RPMI8226 (cell line): Measurements from ENCODE around the gene FBXW10.
"Not testable (repeated sequence)": the region's sequence is repeated elsewhere in the genome, so short reads cannot be mapped to it uniquely, and the experiment has no call there.

ENCODE experiments used
- DNase-seq: peaks from one replicate; pipeline ENCODE4 v3.0.0-alpha.2; 2015

Gene FBXW10

DNA sequence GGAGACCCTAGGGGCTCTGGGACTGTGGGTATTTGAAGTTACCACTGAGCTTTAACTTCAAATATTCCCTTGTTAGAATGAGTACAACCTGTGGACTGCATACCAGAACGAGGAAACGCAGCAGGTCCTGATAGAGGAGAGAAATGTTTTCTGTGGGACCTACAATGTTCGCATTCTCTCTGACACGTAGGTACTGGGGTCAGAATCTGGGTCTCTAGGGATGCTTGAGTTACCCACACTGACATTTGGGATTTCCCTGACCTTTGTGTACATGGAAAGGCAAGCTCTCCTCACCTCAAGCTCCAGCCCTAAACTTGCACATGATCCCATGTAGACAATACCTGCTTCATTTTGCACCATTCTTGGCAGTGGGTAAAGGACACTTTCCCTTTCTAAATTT lies 12.1 kb downstream of the FBXW10 start:
- not testable (repeated sequence) for DNase-seq

DNA sequence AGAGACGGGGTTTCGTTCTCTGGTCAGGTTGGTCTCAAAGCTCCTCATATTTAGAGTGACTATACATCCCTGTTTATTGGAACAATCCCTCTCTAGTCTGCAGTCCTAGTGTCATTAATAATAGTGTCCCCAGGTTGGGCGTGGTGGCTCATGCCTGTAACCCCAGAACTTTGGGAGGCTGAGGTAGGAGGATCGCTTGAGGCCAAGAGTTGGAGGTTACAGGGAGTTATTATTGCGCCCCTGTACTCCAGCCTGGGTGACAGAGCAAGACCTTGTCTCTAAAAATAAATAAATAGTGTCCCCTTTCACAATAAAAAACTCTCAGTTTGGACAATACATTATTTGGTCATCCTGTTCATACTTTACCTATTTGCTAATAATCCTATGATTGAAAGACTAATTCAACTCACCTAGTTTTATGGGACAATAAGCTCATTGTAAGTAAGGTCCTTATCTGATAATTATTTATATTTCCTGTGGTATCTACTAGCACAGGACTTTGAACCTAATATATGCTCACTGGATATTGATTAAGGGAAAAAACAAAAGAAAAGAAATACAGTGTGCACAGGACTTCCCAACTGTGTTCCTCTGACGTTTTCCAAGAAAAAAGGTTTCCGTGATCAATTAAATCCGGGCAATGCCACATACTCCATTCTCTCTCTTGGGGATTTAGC lies 13.7 kb downstream of the FBXW10 start:
- not testable (repeated sequence) for DNase-seq

DNA sequence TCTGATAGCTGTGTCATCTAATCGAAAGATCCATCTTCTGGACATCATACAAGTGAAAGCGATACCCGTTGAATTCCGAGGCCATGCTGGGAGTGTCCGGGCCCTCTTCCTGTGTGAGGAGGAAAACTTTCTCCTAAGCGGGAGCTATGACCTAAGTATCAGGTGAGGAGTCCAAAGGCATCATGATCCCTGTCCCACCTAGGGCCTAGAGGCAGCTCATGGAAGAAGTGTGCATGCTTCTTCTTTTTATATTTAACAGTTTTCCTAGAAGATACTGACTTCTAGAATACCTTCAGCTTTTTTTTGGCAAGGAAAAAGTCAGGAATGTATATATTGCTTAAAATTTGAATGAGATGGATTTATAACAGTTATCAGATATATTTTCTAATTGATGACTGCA lies 14.5 kb downstream of the FBXW10 start:
- DNase-seq, result not testable (repeated sequence)

DNA sequence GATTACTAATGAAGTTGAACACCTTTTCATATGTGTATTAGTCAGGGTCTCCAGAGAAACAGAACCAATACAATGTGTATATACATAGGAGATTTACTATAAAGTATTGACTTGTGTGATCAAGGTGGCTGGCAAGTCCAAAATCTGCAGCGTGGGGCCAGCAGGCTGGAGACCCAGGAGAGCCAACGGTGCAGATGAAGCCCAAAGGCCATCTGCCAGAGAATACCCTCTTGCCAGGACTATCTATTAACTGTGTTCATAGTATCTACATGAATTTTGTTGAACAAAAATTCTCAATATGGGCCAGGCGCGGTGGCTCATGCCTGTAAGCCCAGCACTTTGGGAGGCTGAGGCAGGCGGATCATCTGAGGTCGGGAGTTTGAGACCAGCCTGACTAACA lies 16.4 kb downstream of the FBXW10 start:
- DNase-seq, result not testable (repeated sequence)

DNA sequence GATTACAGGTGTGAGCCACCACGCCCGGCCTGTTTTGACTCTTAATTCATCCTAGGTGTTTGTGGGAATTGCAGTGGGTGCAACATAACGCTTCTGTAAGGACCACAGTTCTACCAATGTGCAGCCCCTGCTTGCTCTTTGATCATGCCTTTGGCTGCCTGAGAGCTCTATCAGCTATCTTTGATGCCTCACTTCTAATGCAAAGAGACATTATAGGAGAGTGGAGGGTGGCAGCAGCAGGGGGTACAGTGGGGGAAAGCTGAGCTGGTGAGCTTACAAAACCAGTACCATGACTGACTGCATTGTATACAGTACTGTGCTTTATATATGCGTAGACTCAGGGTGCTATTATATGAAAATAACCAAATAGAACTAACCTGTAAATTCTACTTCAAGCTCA lies 26.7 kb downstream of the FBXW10 start:
- not testable (repeated sequence) for DNase-seq

DNA sequence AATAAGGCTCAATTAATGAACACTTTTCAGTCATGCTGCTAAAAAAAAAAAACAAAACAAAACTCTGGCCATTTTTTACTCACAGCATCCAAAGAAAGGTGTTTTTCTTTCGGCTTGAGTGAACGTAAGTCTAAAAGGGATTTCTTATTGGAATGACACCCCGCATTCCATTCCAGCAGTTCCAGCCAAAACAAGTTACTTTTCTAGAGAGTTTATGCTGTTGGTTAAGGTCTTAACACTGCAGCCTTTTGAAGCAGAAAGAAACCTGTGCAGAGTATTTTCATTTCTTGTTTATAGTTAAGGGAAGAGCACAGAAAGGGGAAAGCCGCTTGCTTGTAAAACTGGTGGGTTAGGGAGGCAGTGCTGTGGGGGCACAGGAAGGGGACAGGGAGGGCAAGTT lies 27.2 kb downstream of the FBXW10 start:
- DNase-seq, result not testable (repeated sequence)

DNA sequence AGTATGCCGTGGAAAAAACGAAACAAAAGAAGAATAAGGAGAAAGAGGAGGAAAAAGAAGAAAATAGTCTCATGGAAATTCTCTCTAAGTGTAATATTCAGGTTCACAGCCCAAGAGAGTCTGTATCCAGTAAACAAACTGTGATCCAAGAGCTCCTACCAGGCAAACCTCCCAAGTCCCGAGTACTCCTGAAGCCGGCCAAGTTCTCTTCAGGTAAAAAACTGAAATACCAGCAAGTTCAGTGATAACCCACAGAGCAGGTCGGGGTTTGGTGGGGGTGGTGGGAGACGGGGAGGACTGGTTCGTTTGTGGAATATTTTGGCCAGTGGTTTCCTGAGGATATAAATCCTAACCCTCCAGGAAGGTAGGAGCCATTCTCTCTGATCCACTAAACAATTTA lies 28.6 kb downstream of the FBXW10 start:
- no peak for DNase-seq

DNA sequence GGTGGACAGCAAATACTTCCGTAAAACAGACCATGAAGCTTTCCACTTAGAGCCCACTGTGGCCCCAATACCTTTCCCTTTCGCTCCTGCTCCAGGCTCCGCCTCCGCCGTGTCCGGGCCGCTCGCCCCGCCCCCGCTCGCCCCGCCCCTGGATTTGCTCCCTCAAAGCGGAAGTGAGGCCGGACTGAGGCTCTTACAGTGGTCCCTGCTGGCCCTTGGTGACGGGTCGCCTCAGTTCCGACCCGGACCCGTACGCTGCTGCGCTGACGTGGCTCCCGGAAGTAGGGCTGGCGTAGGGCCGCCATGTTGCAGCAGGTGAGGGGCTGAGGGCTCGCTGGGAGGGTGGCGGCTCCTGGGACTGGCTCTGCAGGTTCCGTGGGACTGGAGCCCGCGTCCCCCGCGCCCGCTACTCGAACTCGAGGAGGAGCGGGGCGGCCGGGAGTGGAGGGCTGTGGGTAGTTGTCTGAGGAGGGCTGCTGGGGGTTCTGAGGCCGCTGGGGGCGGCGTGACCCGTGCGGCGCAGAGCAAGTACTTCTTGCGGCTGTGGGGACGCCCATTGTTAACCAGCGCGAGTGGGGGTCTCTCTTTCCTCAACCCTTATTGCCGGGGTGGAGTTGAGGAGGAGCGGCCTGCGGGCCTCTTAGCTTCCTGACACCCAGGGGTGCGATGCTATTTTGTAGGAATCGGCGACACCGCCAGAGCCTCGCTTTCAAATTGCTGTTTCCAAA lies 37.3 kb downstream of the FBXW10 start, which contains the start of gene TVP23B:
TSS of gene TVP23B (plus strand) at position 193 of the 728 bp plus-strand sequence. CDS start at position 304, 111 bp downstream.
- DNase-seq, result peak; percentile 94

DNA sequence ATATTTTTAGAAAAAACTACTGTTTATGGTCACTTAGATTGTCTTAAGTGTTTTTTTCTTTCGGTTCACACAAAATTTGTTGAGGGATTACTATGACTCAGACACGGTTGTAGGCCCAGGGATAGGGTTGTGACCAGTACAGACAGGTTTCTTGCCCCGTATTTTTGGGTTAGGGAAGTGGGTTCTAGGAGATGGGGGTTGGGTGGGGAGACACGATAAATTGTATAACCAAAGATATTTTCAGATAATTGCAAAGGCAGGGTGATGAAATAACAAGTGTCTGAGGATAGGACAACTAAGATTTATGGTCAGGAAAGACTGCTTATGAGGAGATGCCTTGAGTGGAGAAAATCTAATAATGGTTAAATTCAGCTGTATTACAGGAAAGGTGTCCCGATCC lies 38.0 kb downstream of the FBXW10 start:
- not testable (repeated sequence) for DNase-seq

DNA sequence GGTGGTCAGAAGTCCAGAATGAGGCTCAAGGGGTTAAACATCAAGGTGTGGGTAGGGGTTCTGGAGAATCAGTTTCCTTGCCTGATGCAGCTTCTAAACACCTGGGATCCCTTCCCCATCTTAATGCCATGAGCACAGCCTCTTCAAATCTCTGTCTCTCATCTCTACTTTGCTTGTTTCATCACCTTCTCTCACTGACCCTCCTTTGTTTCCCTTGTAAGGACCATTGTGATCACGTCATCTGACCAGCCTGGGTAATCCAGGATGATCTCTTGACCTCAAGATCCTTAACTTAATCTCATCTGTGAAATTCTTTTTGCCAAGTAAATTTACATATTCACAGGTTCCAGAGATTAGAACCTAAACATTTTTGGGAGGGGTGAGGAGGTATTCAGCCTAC lies 42.1 kb downstream of the FBXW10 start:
- not testable (repeated sequence) for DNase-seq

DNA sequence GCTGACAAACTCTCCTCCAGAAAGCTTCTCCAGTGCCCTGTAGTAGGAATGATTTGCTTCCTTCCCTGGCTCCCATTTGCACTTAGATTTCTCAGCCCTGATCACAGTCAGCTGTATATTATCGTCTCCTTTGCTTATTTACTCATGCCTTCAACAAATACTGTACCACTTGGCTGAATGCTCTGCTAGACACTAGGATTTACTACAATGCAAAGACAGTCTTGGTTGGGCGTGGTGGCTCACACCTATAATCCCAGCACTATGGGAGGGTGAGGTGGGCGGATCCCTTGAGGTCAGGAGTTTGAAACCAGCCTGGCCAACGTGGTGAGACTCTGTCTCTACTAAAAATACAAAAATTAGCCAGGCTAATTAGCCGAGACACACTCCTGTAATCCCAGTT lies 43.0 kb downstream of the FBXW10 start:
- DNase-seq, result not testable (repeated sequence)

DNA sequence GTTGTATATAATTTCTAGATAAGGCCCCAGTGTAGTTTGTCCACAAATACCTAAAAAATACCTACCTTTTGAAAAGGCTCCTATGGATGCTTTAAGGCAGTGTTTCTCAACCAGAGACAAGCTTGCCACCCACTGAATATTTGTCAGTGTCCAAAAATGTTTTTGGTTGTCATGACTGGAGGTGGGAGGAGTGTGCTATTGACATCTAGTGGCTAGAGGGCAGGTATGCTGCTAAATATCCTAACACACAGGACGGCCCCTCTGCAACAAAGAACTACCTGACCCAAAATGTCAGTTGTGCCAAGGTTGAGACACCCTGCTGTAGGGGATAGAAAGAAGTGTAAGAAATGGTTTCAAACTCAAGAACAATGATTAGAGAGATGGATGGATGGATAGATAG lies 47.5 kb downstream of the FBXW10 start:
- not testable (repeated sequence) for DNase-seq

DNA sequence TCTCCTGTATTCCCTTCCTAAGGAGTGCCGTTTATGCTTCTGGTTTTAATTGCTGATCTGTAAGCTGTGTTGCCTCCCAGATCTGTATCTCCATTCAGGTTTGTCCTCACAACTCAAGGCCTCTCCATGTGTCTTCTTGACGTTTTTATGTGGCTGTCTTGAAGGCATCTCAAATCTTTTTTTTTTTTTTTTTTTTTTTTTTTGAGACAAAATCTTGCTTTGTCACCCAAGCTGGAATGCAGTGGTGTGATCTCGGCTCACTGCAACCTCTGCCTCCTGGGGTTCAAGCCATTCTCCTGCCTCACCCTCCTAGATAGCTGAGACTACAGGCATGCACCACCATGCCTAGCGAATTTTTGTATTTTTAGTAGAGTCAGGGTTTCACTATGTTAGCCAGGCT lies 51.0 kb downstream of the FBXW10 start:
- not testable (repeated sequence) for DNase-seq

DNA sequence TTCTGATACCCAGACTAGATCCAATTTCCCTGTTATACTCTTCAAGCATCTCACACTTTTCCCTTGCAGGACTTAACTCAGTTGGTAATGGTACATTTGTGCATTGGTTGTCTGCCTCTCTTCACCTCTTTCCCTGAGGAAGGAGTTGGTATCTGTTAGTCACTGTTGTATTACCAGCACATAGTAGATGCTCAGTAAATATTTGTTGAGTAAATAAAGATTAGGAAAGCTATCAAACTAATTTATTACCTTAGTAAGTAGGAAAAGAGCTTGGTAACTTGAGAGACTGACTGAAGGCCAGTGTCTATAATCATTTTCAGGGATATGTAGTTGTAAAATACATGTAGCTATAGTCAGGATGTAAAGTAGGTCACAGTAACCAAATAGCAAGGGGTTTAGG lies 53.0 kb downstream of the FBXW10 start:
- not testable (repeated sequence) for DNase-seq

DNA sequence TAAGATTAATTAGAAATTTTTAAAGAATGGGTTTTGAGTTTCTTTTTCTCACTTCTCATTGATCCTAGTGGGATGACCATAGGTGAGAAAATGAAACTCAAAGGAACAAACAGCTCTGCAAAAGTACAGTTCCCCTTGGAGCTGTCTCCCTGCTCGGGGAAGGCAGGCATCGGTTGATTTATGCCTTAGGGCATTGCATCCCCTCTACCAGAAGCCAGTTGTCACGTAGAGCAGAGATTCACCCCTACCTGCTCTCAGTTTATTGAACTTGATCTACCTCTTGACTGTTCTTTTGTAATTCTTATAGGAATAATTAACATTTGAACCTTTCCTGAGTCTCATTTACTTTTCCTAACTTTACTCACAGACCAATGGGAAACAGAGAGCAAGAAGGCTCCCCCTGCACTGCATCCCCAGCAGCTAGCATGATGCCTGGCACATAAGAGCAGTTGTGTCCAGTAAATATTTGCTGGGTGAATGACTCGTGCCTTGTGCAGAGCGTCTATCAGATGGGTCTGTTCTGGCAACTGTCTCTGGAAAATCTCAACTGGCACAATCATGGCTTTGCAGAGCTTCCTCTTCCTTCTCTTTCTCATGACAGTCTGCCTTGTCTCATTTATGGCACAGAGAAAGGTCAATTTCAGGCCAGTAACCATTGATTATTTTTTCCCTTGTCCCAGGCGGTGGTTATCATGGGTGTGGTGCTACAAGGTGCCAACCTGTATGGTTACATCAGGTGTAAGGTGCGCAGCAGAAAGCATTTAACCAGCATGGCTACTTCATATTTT lies 59.8 kb downstream of the FBXW10 start:
- DNase-seq, result not testable (repeated sequence)

DNA sequence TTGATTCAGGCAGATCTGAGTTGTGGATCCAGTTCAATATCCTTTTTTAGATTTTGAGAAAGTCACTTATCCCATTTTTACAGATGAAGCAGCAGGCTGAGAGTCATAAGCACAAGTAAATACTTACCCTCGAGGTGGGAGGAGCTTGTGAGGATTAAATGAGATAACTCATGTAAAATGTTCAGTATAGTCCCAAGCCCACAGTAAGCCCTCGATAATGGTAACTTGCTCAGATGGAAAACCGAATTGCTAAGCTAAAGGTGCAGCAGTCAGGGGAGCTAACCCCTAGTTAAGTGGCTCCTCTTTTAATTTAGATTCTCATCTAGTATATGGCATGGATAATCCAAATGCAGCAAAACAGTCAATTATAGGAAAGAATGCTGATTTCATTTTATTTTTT lies 72.1 kb downstream of the FBXW10 start:
- not testable (repeated sequence) for DNase-seq

DNA sequence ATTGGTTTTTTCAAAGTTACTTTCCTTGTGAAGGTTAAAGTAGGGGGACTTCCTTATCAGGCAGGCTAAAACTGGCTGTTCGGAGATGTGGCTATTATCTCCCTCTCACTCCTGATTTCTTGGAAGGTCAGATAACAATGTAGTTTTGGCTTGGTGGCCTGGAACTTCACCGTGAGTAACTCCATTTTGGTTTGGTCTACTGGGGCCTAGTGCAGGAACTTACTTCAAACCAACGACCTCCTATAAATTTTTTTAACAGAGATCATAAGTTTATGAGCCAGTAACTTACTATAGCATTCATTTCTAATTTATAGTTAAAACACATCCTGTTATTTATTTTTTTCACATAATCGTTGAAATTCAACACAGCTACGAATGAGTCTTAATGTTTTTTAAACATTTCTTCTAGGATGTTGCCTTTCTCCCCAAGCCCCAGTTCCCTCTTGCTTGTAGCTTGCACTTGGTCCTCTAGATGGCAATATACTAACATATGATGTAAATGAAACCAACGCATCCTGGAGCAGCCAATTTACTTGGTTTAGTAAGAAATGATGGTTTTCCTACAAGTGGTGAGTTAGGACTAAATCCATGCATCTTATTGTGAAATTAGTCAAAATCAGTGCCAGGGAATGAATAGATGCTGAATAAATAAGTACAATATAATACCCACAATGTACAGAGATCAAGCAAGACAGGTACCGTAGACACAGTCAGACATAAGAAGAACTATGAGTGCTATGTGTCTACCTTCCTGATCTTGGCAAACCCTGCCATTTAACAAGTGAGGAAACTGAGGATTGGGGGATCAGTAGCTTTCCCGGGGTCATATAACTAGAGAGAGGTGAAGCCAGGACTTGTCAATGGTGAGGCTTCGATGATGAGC lies 72.9 kb downstream of the FBXW10 start:
- peak; percentile 62 for DNase-seq

DNA sequence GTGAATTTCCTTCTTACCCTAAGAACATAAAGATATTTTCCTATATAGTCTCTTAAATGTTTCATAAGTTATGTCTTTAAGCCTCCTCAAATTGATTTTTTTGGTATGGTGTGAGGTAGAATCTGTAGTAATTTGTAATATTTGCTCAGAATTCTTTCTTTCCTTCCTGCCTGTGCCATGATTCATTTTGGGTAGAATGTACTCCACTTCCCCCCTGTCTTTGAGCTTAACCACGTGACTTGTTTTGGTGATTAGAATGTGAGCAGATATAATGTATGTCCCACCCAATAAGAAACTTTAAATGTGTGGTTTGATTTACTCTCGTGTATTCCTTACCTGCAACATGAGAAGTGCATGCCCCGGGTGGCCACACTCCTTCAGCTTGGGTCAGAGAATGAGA lies 77.6 kb downstream of the FBXW10 start:
- DNase-seq, result not testable (repeated sequence)

DNA sequence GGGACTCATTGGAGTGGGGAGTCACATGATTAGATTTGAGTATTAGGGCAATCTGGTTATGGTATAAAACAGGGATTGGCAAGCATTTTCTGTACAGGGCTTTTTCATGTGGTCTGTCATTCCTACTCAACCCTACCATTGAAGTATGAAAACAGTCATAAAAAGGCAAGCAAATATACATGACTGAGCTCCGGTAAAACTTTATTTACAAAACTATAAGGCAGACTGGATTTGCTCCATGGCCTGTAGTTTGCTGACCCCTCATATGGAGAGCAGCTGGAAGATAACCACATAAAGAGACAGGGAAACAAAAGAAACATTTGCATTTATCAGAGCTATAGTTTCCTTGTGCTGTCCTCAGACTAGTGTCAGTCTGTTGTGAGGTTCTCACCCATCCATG lies 83.8 kb downstream of the FBXW10 start:
- not testable (repeated sequence) for DNase-seq
